ENCODE results near the gene SNX30.

- TF ChIP-seq, protein P1, sequence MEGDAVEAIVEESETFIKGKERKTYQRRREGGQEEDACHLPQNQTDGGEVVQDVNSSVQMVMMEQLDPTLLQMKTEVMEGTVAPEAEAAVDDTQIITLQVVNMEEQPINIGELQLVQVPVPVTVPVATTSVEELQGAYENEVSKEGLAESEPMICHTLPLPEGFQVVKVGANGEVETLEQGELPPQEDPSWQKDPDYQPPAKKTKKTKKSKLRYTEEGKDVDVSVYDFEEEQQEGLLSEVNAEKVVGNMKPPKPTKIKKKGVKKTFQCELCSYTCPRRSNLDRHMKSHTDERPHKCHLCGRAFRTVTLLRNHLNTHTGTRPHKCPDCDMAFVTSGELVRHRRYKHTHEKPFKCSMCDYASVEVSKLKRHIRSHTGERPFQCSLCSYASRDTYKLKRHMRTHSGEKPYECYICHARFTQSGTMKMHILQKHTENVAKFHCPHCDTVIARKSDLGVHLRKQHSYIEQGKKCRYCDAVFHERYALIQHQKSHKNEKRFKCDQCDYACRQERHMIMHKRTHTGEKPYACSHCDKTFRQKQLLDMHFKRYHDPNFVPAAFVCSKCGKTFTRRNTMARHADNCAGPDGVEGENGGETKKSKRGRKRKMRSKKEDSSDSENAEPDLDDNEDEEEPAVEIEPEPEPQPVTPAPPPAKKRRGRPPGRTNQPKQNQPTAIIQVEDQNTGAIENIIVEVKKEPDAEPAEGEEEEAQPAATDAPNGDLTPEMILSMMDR (conservative IDR thresholded peaks at IDR 0.05; ENCODE audit: low read length): no peak
- no peak for TF ChIP-seq EZH2phosphoT487 (IDR thresholded peaks at IDR 0.05; ENCODE audit: borderline replicate concordance, low read depth, low read length)
These were observed 47.3 kb upstream of the SNX30 start for GRCh38 chr9:112703304-112703703.
